HepG2 (cell line): ENCODE data around the gene WBP1. TPM values are rescaled to one million over a fixed set of nuclear protein-coding genes. Genes with fewer than 3 reads are reported as not detected.

ENCODE experiments used
- AGO1 ChIP-seq: fragments of 200-400 bp; formaldehyde crosslinking; IDR thresholded peaks from 2 replicates; pipeline ENCODE4 v1.6.1; 2017; ENCODE audit warnings: mild to moderate bottlenecking, low read depth, low read length, moderate library complexity; ENCODE audit not compliant: poor library complexity, severe bottlenecking
- ARHGAP35 ChIP-seq: sonication (generic); formaldehyde crosslinking; IDR thresholded peaks from 2 replicates; pipeline ENCODE4 v1.9.0; 2022; ENCODE audit warnings: mild to moderate bottlenecking, inconsistent platforms, moderate library complexity, missing genetic modification reagents, borderline replicate concordance
- ARNTL ChIP-seq: sonication (generic); formaldehyde crosslinking; IDR thresholded peaks from 2 replicates; pipeline ENCODE4 v1.4.0; 2020; ENCODE audit warnings: mild to moderate bottlenecking, missing genetic modification reagents
- CENPBD1 ChIP-seq: sonication (generic); formaldehyde crosslinking; IDR thresholded peaks from 2 replicates; pipeline ENCODE4 v1.8.0; 2022; ENCODE audit warnings: missing genetic modification reagents, low read depth, mild to moderate bottlenecking, borderline replicate concordance
- CHCHD3 ChIP-seq: sonication (generic); formaldehyde crosslinking; IDR thresholded peaks from 2 replicates; pipeline ENCODE4 v1.8.0; 2022; ENCODE audit warnings: mild to moderate bottlenecking, missing genetic modification reagents, moderate library complexity
- ETV6 ChIP-seq: sonication (generic); formaldehyde crosslinking; conservative IDR thresholded peaks from 2 replicates; pipeline ENCODE4 v1.4.0; 2020; ENCODE audit warnings: missing genetic modification reagents
- EZH2 ChIP-seq: conservative IDR thresholded peaks from 2 replicates; pipeline ENCODE4 v1.6.1; 2012; ENCODE audit warnings: mild to moderate bottlenecking, low read depth, low read length, moderate library complexity
- FOSL2 ChIP-seq: sonication (generic); formaldehyde crosslinking; IDR thresholded peaks from 2 replicates; pipeline ENCODE4 v1.4.0; 2020; ENCODE audit warnings: missing genetic modification reagents
- HMG20A ChIP-seq: IDR thresholded peaks from 2 replicates; pipeline ENCODE4 v1.6.1; 2016; ENCODE audit warnings: borderline replicate concordance
- MLX ChIP-seq: IDR thresholded peaks from 2 replicates; pipeline ENCODE4 v1.6.1; 2016
- NFATC3 ChIP-seq: sonication (generic); formaldehyde crosslinking; IDR thresholded peaks from 2 replicates; pipeline ENCODE4 v1.5.1; 2020; ENCODE audit warnings: mild to moderate bottlenecking, missing genetic modification reagents
- RBFOX2 ChIP-seq: fragments of 200-400 bp; formaldehyde crosslinking; IDR thresholded peaks from 2 replicates; pipeline ENCODE4 v1.6.1; 2017; ENCODE audit warnings: low read depth, mild to moderate bottlenecking, low read length
- RFX1 ChIP-seq: fragments of 450-650 bp; IDR thresholded peaks from 2 replicates; pipeline ENCODE4 v1.6.1; 2017
- RXRB ChIP-seq: IDR thresholded peaks from 2 replicates; pipeline ENCODE4 v1.6.1; 2016; ENCODE audit warnings: borderline replicate concordance, missing genetic modification reagents, missing compliant biosample characterization
- SALL2 ChIP-seq: sonication (generic); formaldehyde crosslinking; IDR thresholded peaks from 2 replicates; pipeline ENCODE4 v1.8.1; 2023; ENCODE audit warnings: mild to moderate bottlenecking, missing genetic modification reagents, inconsistent platforms
- TFE3 ChIP-seq: IDR thresholded peaks from 2 replicates; pipeline ENCODE4 v1.6.1; 2016
- TSC22D2 ChIP-seq: sonication (generic); formaldehyde crosslinking; IDR thresholded peaks from 2 replicates; pipeline ENCODE4 v1.5.1; 2020; ENCODE audit warnings: missing genetic modification reagents, mild to moderate bottlenecking, borderline replicate concordance
- YEATS4 ChIP-seq: sonication (generic); formaldehyde crosslinking; IDR thresholded peaks from 2 replicates; pipeline ENCODE4 v1.4.0; 2020; ENCODE audit warnings: missing genetic modification reagents, borderline replicate concordance
- ZFP41 ChIP-seq: sonication (generic); formaldehyde crosslinking; IDR thresholded peaks from 2 replicates; pipeline ENCODE4 v1.4.0; 2020; ENCODE audit warnings: mild to moderate bottlenecking, missing genetic modification reagents, borderline replicate concordance
- ZNF556 ChIP-seq: sonication (generic); formaldehyde crosslinking; IDR thresholded peaks from 2 replicates; pipeline ENCODE4 v1.4.0; 2020; ENCODE audit warnings: mild to moderate bottlenecking, missing genetic modification reagents, borderline replicate concordance
- polyA plus RNA-seq, 8 experiments: library from polyadenylated mRNA; depleted of rRNA in 3 of 8; stranded (reverse) in 7 of 8; unstranded in 1 of 8; fragments of >200 nt; fragmentation: Illumina TruSeq in 4 of 8; extraction: Trizol in 4 of 8; gene quantifications; 2 replicates each; pipeline versions ENCODE4 v1.2.1 to v1.2.3, GENCODE V29; 2011 to 2016; ENCODE audit warnings: low read depth in 4 of 8, missing spikeins in 1 of 8, mixed read lengths in 1 of 8; ENCODE audit not compliant: insufficient read depth in 1 of 8
- total RNA-seq, 5 experiments: library from RNA; depleted of rRNA; stranded (reverse); fragments of >200 nt; fragmentation: Illumina TruSeq; extraction: Trizol; gene quantifications; 2 replicates each; pipeline ENCODE4 v1.2.3, GENCODE V29; 2016; ENCODE audit warnings: low read depth in 1 of 5

Gene WBP1
- total and polyA plus RNA-seq, 2 of the 13 experiments (the other 11 are each of a cell fraction or from before 2014, with no cell fraction given) = 38.8 to 85.7 TPM

GRCh38 chr2:74441690-74442482 is 16.4 kb upstream of the WBP1 start, which contains the start of gene RTKN (continued):
- TF ChIP-seq CHCHD3 (peak; percentile 90), RXRB (0 out of 2 replicates have a peak, but pooled peaks have one; percentile 53), FOSL2 (CRISPR knock-in tag) (peak; percentile 68), MLX (no peak; the same call in 1 of the 2 replicates), TFE3 (CRISPR knock-in tag) (no peak), CENPBD1 (no peak), AGO1 (no peak), ARHGAP35 (no peak; the same call in 1 of the 2 replicates), RBFOX2 (peak; percentile 99), HMG20A (CRISPR knock-in tag) (no peak; the same call in 1 of the 2 replicates), TSC22D2 (peak; percentile 94; the same call in 1 of the 2 replicates), ZFP41 (CRISPR knock-in tag) (no peak; the same call in 1 of the 2 replicates), RFX1 (no peak), YEATS4 (CRISPR knock-in tag) (peak; percentile 93), ARNTL (CRISPR knock-in tag) (peak; percentile 79), ZNF556 (CRISPR knock-in tag) (peak; percentile 95), ETV6 (peak; percentile 51; the same call in 1 of the 2 replicates), NFATC3 (peak; percentile 64; the same call in 1 of the 2 replicates), EZH2 (no peak), SALL2 (CRISPR knock-in tag) (peak; percentile 73)
